Hepatocyte (in vitro differentiated cells): ENCODE data around the gene TAP1. TPM values are rescaled to one million over a fixed set of nuclear protein-coding genes. Genes with fewer than 3 reads are reported as not detected.

Experiments
- DNase-seq: peaks from one replicate; pipeline ENCODE4 v3.0.0-alpha.2; 2016; ENCODE audit warnings: low spot score
- H2AFZ ChIP-seq: fragments of 200-600 bp; sonication (generic); 2 replicates; pipeline ENCODE4 v1.6.0; 2016; ENCODE audit warnings: antibody characterized with exemption, mild to moderate bottlenecking
- H3K27ac ChIP-seq: fragments of 200-600 bp; sonication (generic); 2 replicates; pipeline ENCODE4 v1.5.1; 2016; ENCODE audit warnings: mild to moderate bottlenecking
- H3K27me3 ChIP-seq: fragments of 200-600 bp; sonication (generic); 2 replicates; pipeline ENCODE4 v1.6.1; 2016
- H3K36me3 ChIP-seq: fragments of 200-600 bp; sonication (generic); replicated peaks from 2 replicates; pipeline ENCODE4 v1.5.1; 2016; ENCODE audit warnings: low read depth; ENCODE audit not compliant: insufficient read depth
- H3K4me1 ChIP-seq: fragments of 200-600 bp; sonication (generic); 2 replicates; pipeline ENCODE4 v1.5.1; 2016; ENCODE audit warnings: mild to moderate bottlenecking, moderate library complexity; ENCODE audit not compliant: insufficient read depth
- H3K4me2 ChIP-seq: fragments of 200-600 bp; sonication (generic); 2 replicates; pipeline ENCODE4 v1.6.0; 2016
- H3K4me3 ChIP-seq: fragments of 200-600 bp; sonication (generic); 2 replicates; pipeline ENCODE4 v1.5.1; 2016; ENCODE audit warnings: mild to moderate bottlenecking
- H3K79me2 ChIP-seq: fragments of 200-600 bp; sonication (generic); 2 replicates; pipeline ENCODE4 v1.6.0; 2017; ENCODE audit warnings: mild to moderate bottlenecking
- H3K9me2 ChIP-seq: fragments of 200-600 bp; sonication (generic); replicated peaks from 2 replicates; pipeline ENCODE4 v1.6.0; 2017; ENCODE audit warnings: mild to moderate bottlenecking; ENCODE audit not compliant: insufficient read depth
- H3K9me3 ChIP-seq: fragments of 200-600 bp; sonication (generic); 2 replicates; pipeline ENCODE4 v1.5.1; 2016; ENCODE audit warnings: low read depth, mild to moderate bottlenecking
- H4K20me1 ChIP-seq: fragments of 200-600 bp; sonication (generic); 2 replicates; pipeline ENCODE4 v1.6.0; 2016; ENCODE audit warnings: mild to moderate bottlenecking; ENCODE audit not compliant: insufficient read depth, poor library complexity, severe bottlenecking
- EZH2 ChIP-seq: fragments of 200-600 bp; sonication (generic); IDR thresholded peaks from 2 replicates; pipeline ENCODE4 v1.6.1; 2016; ENCODE audit warnings: antibody characterized with exemption, mild to moderate bottlenecking, borderline replicate concordance
- EZH2phosphoT487 ChIP-seq: fragments of 200-600 bp; sonication (generic); IDR thresholded peaks from one replicate; pipeline ENCODE4 v1.6.1; 2018; ENCODE audit warnings: antibody characterized with exemption, mild to moderate bottlenecking, low read depth, moderate library complexity; ENCODE audit not compliant: unreplicated experiment, severe bottlenecking
- WGBS: methylation state at CpG from one replicate; pipeline ENCODE4 v1.1.6; 2016; ENCODE audit warnings: low lambda C conversion rate; ENCODE audit errors: missing lambda C conversion rate; 5-methylcytosine and 5-hydroxymethylcytosine counted together
- polyA plus RNA-seq: library from polyadenylated mRNA; unstranded; fragments of >200 nt; fragmentation: Nextera tagmentation; extraction: Ambion mirVana; gene quantifications from 2 replicates; pipeline ENCODE4 v1.2.1, GENCODE V29; 2016
- total RNA-seq: library from RNA; depleted of rRNA; stranded (reverse); fragments of >200 nt; gene quantifications from 2 replicates; pipeline ENCODE4 v1.2.3, GENCODE V29; 2014
- TF ChIP-seq, protein P1 (sequence below): fragments of 200-600 bp; sonication (generic); IDR thresholded peaks from 2 replicates; pipeline ENCODE4 v1.5.1; 2016; ENCODE audit warnings: antibody characterized with exemption, mild to moderate bottlenecking; ENCODE audit not compliant: poor library complexity

TAP1 gene
- total and polyA plus RNA-seq, 2 experiments from 2014 or later = 14.1 to 15.2 TPM

DNA sequence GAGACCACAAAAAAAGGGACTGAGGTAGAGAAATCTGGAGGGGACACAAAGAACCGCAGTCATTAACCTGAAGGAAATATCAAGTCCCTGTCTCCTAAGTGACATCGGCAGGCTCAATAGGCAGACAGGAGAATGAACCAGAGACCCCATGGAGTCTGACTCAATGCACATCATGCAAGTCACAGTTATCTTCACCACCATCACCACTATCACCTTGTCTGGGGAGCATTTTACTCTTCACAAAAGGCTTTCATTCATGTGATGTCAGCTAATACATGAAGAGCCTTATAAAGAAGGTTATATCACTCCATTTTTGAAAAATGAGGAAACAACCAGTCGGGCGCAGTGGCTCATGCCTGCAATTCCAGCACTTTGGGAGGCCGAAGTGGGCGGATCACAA lies 4.4 kb downstream of the TAP1 start:
- no peaks in the 10 kb centered on the region for H4K20me1 ChIP-seq
- no peak overlapping the region for H3K4me3 ChIP-seq
- no peak overlapping the region for H2AFZ ChIP-seq
- no peak overlapping the region for H3K27ac ChIP-seq
- H3K79me2 ChIP-seq = no peaks in the 10 kb centered on the region
- no peaks in the 10 kb centered on the region for H3K36me3 ChIP-seq
- peaks cover 9% of the 10 kb centered on the region for H3K4me1 ChIP-seq
- no peaks in the 10 kb centered on the region for H3K9me3 ChIP-seq
- H3K27me3 ChIP-seq = peaks cover 6% of the 10 kb centered on the region
- no peak for DNase-seq
- no peaks in the 10 kb centered on the region for H3K9me2 ChIP-seq
- H3K4me2 ChIP-seq = no peak overlapping the region
- TF ChIP-seq, protein P1, sequence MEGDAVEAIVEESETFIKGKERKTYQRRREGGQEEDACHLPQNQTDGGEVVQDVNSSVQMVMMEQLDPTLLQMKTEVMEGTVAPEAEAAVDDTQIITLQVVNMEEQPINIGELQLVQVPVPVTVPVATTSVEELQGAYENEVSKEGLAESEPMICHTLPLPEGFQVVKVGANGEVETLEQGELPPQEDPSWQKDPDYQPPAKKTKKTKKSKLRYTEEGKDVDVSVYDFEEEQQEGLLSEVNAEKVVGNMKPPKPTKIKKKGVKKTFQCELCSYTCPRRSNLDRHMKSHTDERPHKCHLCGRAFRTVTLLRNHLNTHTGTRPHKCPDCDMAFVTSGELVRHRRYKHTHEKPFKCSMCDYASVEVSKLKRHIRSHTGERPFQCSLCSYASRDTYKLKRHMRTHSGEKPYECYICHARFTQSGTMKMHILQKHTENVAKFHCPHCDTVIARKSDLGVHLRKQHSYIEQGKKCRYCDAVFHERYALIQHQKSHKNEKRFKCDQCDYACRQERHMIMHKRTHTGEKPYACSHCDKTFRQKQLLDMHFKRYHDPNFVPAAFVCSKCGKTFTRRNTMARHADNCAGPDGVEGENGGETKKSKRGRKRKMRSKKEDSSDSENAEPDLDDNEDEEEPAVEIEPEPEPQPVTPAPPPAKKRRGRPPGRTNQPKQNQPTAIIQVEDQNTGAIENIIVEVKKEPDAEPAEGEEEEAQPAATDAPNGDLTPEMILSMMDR = no peak
- TF ChIP-seq EZH2phosphoT487 (no peak), EZH2 (no peak)
- 82% methylated on average over 6 of the region's 6 CpGs for WGBS

DNA sequence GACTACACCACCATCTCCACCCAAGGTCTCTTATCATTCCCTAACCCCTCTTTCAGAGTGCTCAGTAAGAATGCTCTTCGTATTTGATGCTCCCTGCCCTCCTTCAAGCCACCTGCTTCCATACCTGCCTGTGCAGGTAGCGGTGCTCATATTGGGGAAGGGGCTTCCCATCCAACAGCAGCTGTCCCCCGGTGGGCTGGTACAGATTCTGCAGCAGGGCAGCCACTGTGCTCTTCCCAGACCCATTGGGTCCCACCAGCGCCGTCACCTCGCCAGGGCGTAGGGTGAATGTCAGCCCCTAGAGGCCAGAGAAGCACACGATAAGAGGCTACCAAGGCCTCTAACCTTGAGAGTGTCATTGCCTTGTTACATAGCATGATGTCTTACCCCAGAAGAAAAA lies 5.7 kb downstream of the TAP1 start:
- no peak overlapping the region for H3K4me3 ChIP-seq
- WGBS = 92% methylated on average over 8 of the region's 8 CpGs

DNA sequence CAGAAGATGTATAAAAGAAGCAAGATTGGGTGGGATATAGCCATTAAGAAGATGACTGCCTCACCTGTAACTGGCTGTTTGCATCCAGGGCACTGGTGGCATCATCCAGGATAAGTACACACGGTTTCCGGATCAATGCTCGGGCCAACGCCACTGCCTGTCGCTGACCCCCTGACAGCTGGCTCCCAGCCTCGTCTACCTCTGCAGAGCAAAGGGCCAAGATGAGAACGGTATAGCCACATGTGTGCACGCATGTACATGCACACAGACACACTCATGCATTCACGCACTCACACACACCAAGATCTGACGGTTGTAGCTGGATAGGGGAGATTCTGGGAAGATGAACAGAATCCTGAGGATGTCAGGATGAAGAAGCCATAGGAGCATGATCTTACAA lies 6.5 kb downstream of the TAP1 start:
- Histone ChIP-seq H3K36me3 (no peaks in the 10 kb centered on the region), H2AFZ (no peak overlapping the region), H3K79me2 (no peaks in the 10 kb centered on the region), H3K4me2 (no peak overlapping the region), H3K9me2 (no peaks in the 10 kb centered on the region), H3K4me1 (peaks cover under 1% of the 10 kb centered on the region), H3K27ac (no peak overlapping the region), H3K9me3 (no peaks in the 10 kb centered on the region), H3K27me3 (peaks cover 1% of the 10 kb centered on the region), H4K20me1 (no peaks in the 10 kb centered on the region), H3K4me3 (no peak overlapping the region)
- whole genome bisulfite sequencing = 95% methylated on average over 10 of the region's 10 CpGs
- no peak for DNase-seq
- TF ChIP-seq EZH2phosphoT487 (no peak), EZH2 (no peak)
- TF ChIP-seq, protein P1 = no peak

More for the DNA sequence above, 5.7 kb downstream of the TAP1 start:
- Histone ChIP-seq H3K27me3 (peaks cover 6% of the 10 kb centered on the region), H3K4me1 (peaks cover 9% of the 10 kb centered on the region), H3K9me3 (no peaks in the 10 kb centered on the region), H3K27ac (no peak overlapping the region), H3K79me2 (no peaks in the 10 kb centered on the region), H3K36me3 (no peaks in the 10 kb centered on the region), H4K20me1 (no peaks in the 10 kb centered on the region), H3K9me2 (no peaks in the 10 kb centered on the region), H3K4me2 (no peak overlapping the region), H2AFZ (no peak overlapping the region)
- TF ChIP-seq EZH2phosphoT487 = no peak
- TF ChIP-seq EZH2 = no peak
- TF ChIP-seq, protein P1 = no peak
- no peak for DNase-seq

DNA sequence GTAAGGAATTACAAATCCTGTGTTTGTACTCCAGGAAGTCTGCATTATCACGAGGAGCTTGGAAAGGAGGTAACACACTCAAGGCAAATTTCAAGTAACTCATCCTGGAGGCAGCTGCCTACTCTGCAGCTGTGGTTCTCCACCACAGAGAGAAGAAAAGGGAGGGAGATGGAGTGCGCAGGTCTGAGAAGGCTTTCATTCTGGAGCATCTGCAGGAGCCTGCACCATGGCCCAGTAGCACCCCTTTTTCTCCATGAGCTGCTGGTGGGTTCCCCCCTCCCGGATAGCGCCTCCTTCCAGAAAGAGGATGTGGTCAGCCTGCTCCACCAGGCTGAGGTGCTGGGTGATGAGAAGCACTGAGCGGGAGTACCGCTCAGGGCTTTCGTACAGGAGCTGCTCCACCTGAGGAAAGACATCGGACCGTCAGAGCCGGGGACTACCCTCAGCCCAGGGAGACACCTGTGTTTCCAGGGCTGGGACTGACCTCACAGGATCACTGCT lies 8.1 kb downstream of the TAP1 start:
- H3K4me2 ChIP-seq = peak overlapping the region; percentile 91
- WGBS = 89% methylated on average over 10 of the region's 10 CpGs
- no peaks in the 10 kb centered on the region for H3K4me1 ChIP-seq
- H3K9me3 ChIP-seq = no peaks in the 10 kb centered on the region
- H3K4me3 ChIP-seq = no peak overlapping the region
- no peak overlapping the region for H2AFZ ChIP-seq
- H3K9me2 ChIP-seq = no peaks in the 10 kb centered on the region
- no peaks in the 10 kb centered on the region for H4K20me1 ChIP-seq
- H3K27ac ChIP-seq = no peak overlapping the region
- no peak for DNase-seq
- TF ChIP-seq, protein P1 = no peak
- TF ChIP-seq EZH2 (no peak), EZH2phosphoT487 (no peak)
- no peaks in the 10 kb centered on the region for H3K36me3 ChIP-seq
- H3K79me2 ChIP-seq = no peaks in the 10 kb centered on the region
- H3K27me3 ChIP-seq = no peaks in the 10 kb centered on the region
